ENCODE data around the gene TSC22D2. TPM values are rescaled to one million over a fixed set of nuclear protein-coding genes. Genes with fewer than 3 reads are reported as not detected.

The TSC22D2 gene
- total and polyA plus RNA-seq, 2 experiments from 2014 or later = 34.9 to 38.8 TPM

DNA sequence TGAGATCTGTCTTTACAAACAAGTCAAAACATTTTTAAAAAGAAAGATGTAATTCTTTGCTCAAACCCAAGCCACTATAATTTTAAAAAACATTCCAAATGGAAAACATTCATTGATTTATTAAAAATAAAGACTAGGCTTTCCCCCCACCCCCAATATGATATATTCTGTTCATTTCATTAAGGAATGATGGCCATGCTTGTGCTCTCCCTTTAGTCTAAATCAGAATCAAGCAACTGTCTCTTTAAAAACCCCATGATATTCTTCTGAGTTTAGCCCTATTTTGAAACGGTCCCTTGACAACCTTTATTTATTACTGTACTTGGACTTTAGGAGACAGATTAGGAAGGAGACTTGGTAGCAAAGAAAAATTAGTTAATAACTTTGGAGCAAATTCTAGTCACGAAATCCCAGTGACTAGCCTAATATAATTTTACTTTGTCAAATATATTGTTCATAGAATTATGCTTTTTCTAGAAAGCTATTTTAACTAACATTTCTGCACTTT lies 38.4 kb downstream of the TSC22D2 start:
- peaks cover 17% of the 10 kb centered on the region for H3K4me1 ChIP-seq (ENCODE audit: insufficient read depth)
- peaks cover 98% of the 10 kb centered on the region for H3K79me2 ChIP-seq
- 73% methylated on average over 2 of the region's 2 CpGs for WGBS (ENCODE audit: low lambda C conversion rate, missing lambda C conversion rate)
- H3K4me3 ChIP-seq = no peak overlapping the region
- H3K9me2 ChIP-seq (replicated peaks; ENCODE audit: insufficient read depth) = no peaks in the 10 kb centered on the region
- H3K36me3 ChIP-seq (replicated peaks; ENCODE audit: insufficient read depth, low read depth) = no peaks in the 10 kb centered on the region
- H3K4me2 ChIP-seq = no peak overlapping the region
- no peak overlapping the region for H2AFZ ChIP-seq
- H3K27ac ChIP-seq = no peak overlapping the region
- no peaks in the 10 kb centered on the region for H3K27me3 ChIP-seq
- no peaks in the 10 kb centered on the region for H3K9me3 ChIP-seq (ENCODE audit: low read depth)
- H4K20me1 ChIP-seq (ENCODE audit: insufficient read depth, poor library complexity, severe bottlenecking) = peaks cover 43% of the 10 kb centered on the region
- TF ChIP-seq, protein P1, sequence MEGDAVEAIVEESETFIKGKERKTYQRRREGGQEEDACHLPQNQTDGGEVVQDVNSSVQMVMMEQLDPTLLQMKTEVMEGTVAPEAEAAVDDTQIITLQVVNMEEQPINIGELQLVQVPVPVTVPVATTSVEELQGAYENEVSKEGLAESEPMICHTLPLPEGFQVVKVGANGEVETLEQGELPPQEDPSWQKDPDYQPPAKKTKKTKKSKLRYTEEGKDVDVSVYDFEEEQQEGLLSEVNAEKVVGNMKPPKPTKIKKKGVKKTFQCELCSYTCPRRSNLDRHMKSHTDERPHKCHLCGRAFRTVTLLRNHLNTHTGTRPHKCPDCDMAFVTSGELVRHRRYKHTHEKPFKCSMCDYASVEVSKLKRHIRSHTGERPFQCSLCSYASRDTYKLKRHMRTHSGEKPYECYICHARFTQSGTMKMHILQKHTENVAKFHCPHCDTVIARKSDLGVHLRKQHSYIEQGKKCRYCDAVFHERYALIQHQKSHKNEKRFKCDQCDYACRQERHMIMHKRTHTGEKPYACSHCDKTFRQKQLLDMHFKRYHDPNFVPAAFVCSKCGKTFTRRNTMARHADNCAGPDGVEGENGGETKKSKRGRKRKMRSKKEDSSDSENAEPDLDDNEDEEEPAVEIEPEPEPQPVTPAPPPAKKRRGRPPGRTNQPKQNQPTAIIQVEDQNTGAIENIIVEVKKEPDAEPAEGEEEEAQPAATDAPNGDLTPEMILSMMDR (IDR thresholded peaks at IDR 0.05; ENCODE audit: poor library complexity) = no peak
- TF ChIP-seq EZH2 (IDR thresholded peaks at IDR 0.05; ENCODE audit: borderline replicate concordance) (no peak), EZH2phosphoT487 (IDR thresholded peaks at IDR 0.05; ENCODE audit: low read depth, severe bottlenecking, unreplicated experiment) (no peak)
- DNase-seq (ENCODE audit: low spot score) = no peak

DNA sequence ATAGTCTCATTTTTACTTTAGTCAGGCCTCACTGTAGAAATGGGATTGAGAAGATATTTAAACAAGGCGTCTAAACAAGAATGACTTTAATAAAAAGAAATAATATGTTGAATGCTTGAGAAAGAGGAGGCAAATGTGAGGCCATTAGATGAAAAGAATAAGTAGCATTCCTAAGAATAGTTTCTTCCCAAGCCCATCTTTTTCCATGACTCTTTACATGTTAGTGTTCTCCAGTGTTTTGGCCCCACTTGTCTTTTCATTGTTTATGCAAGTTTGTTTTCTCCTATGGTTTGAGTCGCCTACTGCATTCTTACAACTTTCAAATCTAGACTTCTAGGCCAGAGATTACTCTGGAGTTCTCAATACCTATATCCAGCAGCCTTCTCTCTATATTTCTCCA lies 39.0 kb downstream of the TSC22D2 start:
- Histone ChIP-seq H3K4me1 (ENCODE audit: insufficient read depth) (peaks cover 17% of the 10 kb centered on the region), H3K27ac (no peak overlapping the region), H3K9me3 (ENCODE audit: low read depth) (no peaks in the 10 kb centered on the region), H3K79me2 (peaks cover 98% of the 10 kb centered on the region), H2AFZ (no peak overlapping the region), H3K4me2 (no peak overlapping the region), H3K27me3 (no peaks in the 10 kb centered on the region), H3K36me3 (replicated peaks; ENCODE audit: insufficient read depth, low read depth) (no peaks in the 10 kb centered on the region), H3K4me3 (no peak overlapping the region), H4K20me1 (ENCODE audit: insufficient read depth, poor library complexity, severe bottlenecking) (peaks cover 48% of the 10 kb centered on the region), H3K9me2 (replicated peaks; ENCODE audit: insufficient read depth) (no peaks in the 10 kb centered on the region)
- TF ChIP-seq EZH2phosphoT487 (IDR thresholded peaks at IDR 0.05; ENCODE audit: low read depth, severe bottlenecking, unreplicated experiment) (no peak), EZH2 (IDR thresholded peaks at IDR 0.05; ENCODE audit: borderline replicate concordance) (no peak)
- TF ChIP-seq, protein P1 (IDR thresholded peaks at IDR 0.05; ENCODE audit: poor library complexity) = no peak
- no peak for DNase-seq (ENCODE audit: low spot score)
- WGBS (ENCODE audit: low lambda C conversion rate, missing lambda C conversion rate) = 98% methylated on average over 2 of the region's 2 CpGs

DNA sequence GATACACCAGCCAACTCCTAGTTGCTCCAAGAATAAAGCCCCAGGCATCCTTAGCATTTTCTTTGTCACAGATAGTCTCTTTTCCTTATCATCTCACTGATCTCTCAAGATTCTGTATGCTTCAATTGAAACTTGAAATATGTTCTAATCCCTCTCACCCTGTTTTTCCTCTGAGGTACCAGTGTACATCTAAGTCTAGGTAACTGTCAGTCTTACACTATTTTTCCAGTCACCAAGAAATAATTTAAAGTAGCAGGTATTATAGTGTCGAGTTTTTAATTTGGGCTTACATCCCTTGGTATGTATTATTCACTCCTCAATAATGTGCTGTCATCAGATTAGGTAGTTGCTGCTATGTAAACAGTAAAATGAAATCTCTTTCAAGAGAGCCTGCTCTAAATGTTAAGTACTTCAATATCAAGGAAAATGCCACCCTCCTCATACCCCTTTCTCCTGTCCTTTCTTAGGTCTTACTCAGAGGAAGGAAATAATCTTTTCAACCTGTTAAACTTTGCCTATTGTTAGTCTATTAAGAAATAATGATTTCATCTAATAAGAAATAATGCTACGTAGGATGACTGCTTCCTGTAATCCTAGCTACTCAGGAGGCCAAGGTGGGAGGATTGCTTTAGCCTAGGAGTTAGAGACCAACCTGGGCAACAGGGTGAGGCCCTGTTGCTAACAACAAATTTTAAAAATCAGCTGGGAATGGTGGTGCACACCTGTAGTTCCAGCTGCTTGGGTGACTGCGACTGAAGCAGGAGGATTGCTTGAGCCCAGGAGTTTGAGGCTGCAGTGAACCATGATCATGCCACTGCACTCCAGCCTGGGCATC lies 39.8 kb downstream of the TSC22D2 start:
- Histone ChIP-seq H3K27ac (no peak overlapping the region), H3K79me2 (peaks cover 98% of the 10 kb centered on the region)
- TF ChIP-seq EZH2phosphoT487 (IDR thresholded peaks at IDR 0.05; ENCODE audit: low read depth, severe bottlenecking, unreplicated experiment) = no peak
- TF ChIP-seq EZH2 (IDR thresholded peaks at IDR 0.05; ENCODE audit: borderline replicate concordance) = no peak
- TF ChIP-seq, protein P1 (IDR thresholded peaks at IDR 0.05; ENCODE audit: poor library complexity) = no peak

More for the DNA sequence above, 39.8 kb downstream of the TSC22D2 start:
- WGBS (ENCODE audit: low lambda C conversion rate, missing lambda C conversion rate) = 90% methylated on average over 3 of the region's 3 CpGs
- Histone ChIP-seq H3K36me3 (replicated peaks; ENCODE audit: insufficient read depth, low read depth) (no peaks in the 10 kb centered on the region), H3K4me3 (no peak overlapping the region), H3K4me1 (ENCODE audit: insufficient read depth) (peaks cover 17% of the 10 kb centered on the region), H3K27me3 (no peaks in the 10 kb centered on the region), H3K9me2 (replicated peaks; ENCODE audit: insufficient read depth) (no peaks in the 10 kb centered on the region), H3K4me2 (no peak overlapping the region), H2AFZ (no peak overlapping the region), H4K20me1 (ENCODE audit: insufficient read depth, poor library complexity, severe bottlenecking) (peaks cover 43% of the 10 kb centered on the region), H3K9me3 (ENCODE audit: low read depth) (no peaks in the 10 kb centered on the region)
- no peak for DNase-seq (ENCODE audit: low spot score)
